HG02759 (cell line): Measurements from ENCODE around the gene C1orf146.
"Not testable (repeated sequence)": the region's sequence is repeated elsewhere in the genome, so short reads cannot be mapped to it uniquely, and the experiment has no call there.

Experiments
- ATAC-seq: cut with Tn5 transposase; IDR thresholded peaks from one replicate; pipeline ENCODE4 v1.9.1; 2021; ENCODE audit warnings: mild to moderate bottlenecking, moderate library complexity; ENCODE audit not compliant: unreplicated experiment

C1orf146 gene

GRCh38 chr1:92217721-92218120 lies at the start of gene C1orf146:
C1orf146 (plus strand) TSS chr1:92217915; CDS start chr1:92231421, 13,506 bp downstream.
- no peak for ATAC-seq

GRCh38 chr1:92168657-92169056 lies 49.1 kb upstream of the C1orf146 start:
- ATAC-seq = no peak

- ATAC-seq = no peak
Measured at GRCh38 chr1:92169214-92170005, 48.3 kb upstream of the C1orf146 start.

- no peak for ATAC-seq
Measured at GRCh38 chr1:92184632-92185031, 33.1 kb upstream of the C1orf146 start.

- no peak for ATAC-seq
Measured at GRCh38 chr1:92186081-92186480, 31.6 kb upstream of the C1orf146 start.

- no peak for ATAC-seq
Measured at GRCh38 chr1:92188436-92189255, 29.1 kb upstream of the C1orf146 start.

GRCh38 chr1:92191726-92192125 lies 26.0 kb upstream of the C1orf146 start:
- no peak for ATAC-seq

- ATAC-seq = no peak
Measured at GRCh38 chr1:92192246-92192645, 25.5 kb upstream of the C1orf146 start.

- no peak for ATAC-seq
Measured at GRCh38 chr1:92194511-92194910, 23.2 kb upstream of the C1orf146 start.

- no peak for ATAC-seq
Measured at GRCh38 chr1:92201973-92202372, 15.7 kb upstream of the C1orf146 start.

GRCh38 chr1:92203105-92203504 lies 14.6 kb upstream of the C1orf146 start:
- ATAC-seq = no peak

- ATAC-seq = no peak
Measured at GRCh38 chr1:92210701-92211100, 7.0 kb upstream of the C1orf146 start.

GRCh38 chr1:92211166-92211565 lies 6.5 kb upstream of the C1orf146 start:
- no peak for ATAC-seq

GRCh38 chr1:92218559-92218958 lies 844 bp downstream of the C1orf146 start:
- no peak for ATAC-seq

- ATAC-seq = no peak
Measured at GRCh38 chr1:92219028-92219427, 1.3 kb downstream of the C1orf146 start.

GRCh38 chr1:92228401-92228800 lies 10.7 kb downstream of the C1orf146 start:
- no peak for ATAC-seq

GRCh38 chr1:92230736-92231135 lies 13.0 kb downstream of the C1orf146 start:
- ATAC-seq = no peak

- no peak for ATAC-seq
Measured at GRCh38 chr1:92240034-92240433, 22.3 kb downstream of the C1orf146 start.

GRCh38 chr1:92244376-92244775 lies 26.7 kb downstream of the C1orf146 start:
- no peak for ATAC-seq

GRCh38 chr1:92254714-92255113 lies 37.0 kb downstream of the C1orf146 start:
- ATAC-seq = not testable (repeated sequence)

GRCh38 chr1:92259350-92259749 lies 41.6 kb downstream of the C1orf146 start:
- ATAC-seq = no peak

- no peak for ATAC-seq
Measured at GRCh38 chr1:92262516-92262915, 44.8 kb downstream of the C1orf146 start.
